NT2/D1 (cell line): ENCODE data around the gene GNPTG.

ENCODE experiments used
- DNase-seq: peaks from one replicate; pipeline ENCODE4 v3.0.0-alpha.2; 2011; ENCODE audit warnings: low read depth, low spot score
- H3K27me3 ChIP-seq: 2 replicates; pipeline ENCODE4 v1.6.0; 2011; ENCODE audit warnings: mild to moderate bottlenecking; ENCODE audit not compliant: insufficient read length, insufficient read depth
- H3K36me3 ChIP-seq: 2 replicates; pipeline ENCODE4 v1.6.1; 2011; ENCODE audit warnings: mild to moderate bottlenecking, low read length, mixed read lengths; ENCODE audit not compliant: insufficient read depth, insufficient read length
- H3K4me1 ChIP-seq: 2 replicates; pipeline ENCODE4 v1.5.1; 2011; ENCODE audit not compliant: insufficient read depth, insufficient read length
- H3K4me3 ChIP-seq: 2 replicates; pipeline ENCODE4 v1.5.1; 2011; ENCODE audit warnings: low read depth; ENCODE audit not compliant: insufficient read length
- H3K9ac ChIP-seq: 2 replicates; pipeline ENCODE4 v1.6.0; 2011; ENCODE audit warnings: low read depth; ENCODE audit not compliant: insufficient read length
- H3K9me3 ChIP-seq: 2 replicates; pipeline ENCODE4 v1.5.1; 2011; ENCODE audit warnings: mild to moderate bottlenecking, low read length; ENCODE audit not compliant: insufficient read depth
- SUZ12 ChIP-seq: IDR thresholded peaks from 2 replicates; pipeline ENCODE4 v1.6.1; 2011; ENCODE audit not compliant: insufficient read length, insufficient read depth; ENCODE audit errors: extremely low read depth
- YY1 ChIP-seq: IDR thresholded peaks from 2 replicates; pipeline ENCODE4 v1.6.1; 2011; ENCODE audit not compliant: insufficient read length, insufficient read depth
- ZNF274 ChIP-seq: IDR thresholded peaks from 2 replicates; pipeline ENCODE4 v1.6.1; 2011; ENCODE audit warnings: mild to moderate bottlenecking, low read depth, low read length

Gene GNPTG

DNA sequence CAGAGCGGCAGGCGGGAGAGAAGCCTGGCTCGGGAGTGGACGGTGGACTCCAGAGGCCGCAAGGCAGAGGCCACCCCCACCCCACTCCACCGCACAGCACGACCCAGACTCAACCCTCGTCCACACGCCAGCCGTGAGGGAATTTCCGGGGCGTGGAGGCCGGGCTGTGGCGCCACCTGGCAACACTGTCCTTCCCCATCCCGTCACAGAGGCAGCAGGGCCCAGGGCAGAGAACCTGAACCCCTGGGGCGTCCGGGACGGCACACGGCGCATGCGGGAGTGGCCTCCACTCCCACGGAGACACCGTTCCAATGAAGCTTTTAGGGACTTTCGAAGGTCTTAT is 23.5 kb downstream of the GNPTG start:
- H3K4me1 ChIP-seq = peaks cover 26% of the 10 kb centered on the region
- no peak overlapping the region for H3K4me3 ChIP-seq
- no peak for TF ChIP-seq ZNF274
- no peak for TF ChIP-seq YY1
- TF ChIP-seq SUZ12 = no peak
- H3K36me3 ChIP-seq = peaks cover 50% of the 10 kb centered on the region
- H3K27me3 ChIP-seq = peaks cover 3% of the 10 kb centered on the region
- no peaks in the 10 kb centered on the region for H3K9me3 ChIP-seq
- H3K9ac ChIP-seq = peak overlapping the region; percentile 8
- DNase-seq = no peak

DNA sequence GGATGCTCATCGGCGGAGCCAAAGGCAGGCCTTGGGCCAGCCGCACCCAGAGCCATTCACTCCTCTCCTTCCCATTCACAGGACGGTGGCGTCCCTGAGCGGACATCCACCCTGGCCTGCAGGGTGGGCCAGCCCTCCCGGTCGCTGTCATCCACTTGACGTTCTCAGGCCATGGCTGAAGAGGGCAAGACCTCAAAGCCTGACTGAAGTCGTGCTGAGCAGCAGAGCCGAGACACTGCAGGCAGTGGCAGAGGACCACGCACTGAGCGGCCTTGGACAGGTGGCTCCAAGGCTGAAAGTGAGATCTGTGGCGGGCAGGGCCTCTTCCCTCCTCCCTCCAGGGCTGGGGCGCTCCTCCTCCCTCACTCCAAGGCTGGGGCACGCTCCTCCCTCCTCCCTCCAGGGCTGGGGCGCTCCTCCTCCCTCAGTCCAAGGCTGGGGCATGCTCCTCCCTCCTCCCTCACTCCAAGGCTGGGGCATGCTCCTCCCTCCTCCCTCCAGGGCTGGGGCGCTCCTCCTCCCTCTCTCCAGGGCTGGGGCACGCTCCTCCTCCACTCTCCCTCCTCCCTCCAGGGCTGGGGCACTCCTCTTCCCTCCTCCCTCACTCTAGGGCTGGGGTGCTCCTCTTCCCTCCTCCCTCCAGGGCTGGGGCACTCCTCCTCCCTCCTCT is 24.1 kb downstream of the GNPTG start:
- Histone ChIP-seq H3K9ac (peak overlapping the region; percentile 8), H3K4me1 (peaks cover 26% of the 10 kb centered on the region), H3K36me3 (peaks cover 47% of the 10 kb centered on the region), H3K9me3 (no peaks in the 10 kb centered on the region), H3K4me3 (no peak overlapping the region), H3K27me3 (peaks cover 3% of the 10 kb centered on the region)
- no peak for DNase-seq
- TF ChIP-seq ZNF274 (no peak), YY1 (no peak), SUZ12 (no peak)

DNA sequence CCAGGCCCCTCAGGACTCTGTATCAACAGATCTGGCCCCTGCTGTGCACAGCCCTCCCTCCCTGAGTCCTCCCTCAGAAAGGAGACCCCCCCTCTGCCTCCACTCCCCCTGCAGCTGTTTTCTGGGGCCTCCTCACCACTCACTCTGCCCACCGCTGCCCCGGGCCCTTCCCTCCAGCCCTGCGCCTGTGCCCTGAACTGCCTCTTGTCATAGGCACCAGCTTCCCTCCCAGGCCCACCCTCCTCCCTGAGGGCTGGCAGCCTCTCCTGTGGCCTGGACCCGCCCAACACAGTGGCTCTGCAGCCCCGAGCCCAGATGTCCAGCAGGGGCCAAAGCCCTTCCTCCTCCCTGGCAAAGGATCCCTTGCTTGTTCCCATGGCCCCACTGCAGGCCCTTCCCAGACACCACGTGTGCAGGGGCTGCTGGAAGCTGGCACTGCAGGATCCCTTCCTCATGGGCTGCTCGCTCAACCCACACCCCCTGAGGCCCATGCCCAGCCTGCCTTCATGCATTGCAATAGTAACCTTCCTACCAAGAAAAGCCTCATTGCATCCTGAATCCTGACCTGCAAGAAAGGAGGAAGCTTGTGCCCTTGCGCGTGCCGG is 25.8 kb downstream of the GNPTG start:
- peak overlapping the region; percentile 97 for H3K9ac ChIP-seq
- TF ChIP-seq YY1 (no peak), SUZ12 (no peak), ZNF274 (no peak)

DNA sequence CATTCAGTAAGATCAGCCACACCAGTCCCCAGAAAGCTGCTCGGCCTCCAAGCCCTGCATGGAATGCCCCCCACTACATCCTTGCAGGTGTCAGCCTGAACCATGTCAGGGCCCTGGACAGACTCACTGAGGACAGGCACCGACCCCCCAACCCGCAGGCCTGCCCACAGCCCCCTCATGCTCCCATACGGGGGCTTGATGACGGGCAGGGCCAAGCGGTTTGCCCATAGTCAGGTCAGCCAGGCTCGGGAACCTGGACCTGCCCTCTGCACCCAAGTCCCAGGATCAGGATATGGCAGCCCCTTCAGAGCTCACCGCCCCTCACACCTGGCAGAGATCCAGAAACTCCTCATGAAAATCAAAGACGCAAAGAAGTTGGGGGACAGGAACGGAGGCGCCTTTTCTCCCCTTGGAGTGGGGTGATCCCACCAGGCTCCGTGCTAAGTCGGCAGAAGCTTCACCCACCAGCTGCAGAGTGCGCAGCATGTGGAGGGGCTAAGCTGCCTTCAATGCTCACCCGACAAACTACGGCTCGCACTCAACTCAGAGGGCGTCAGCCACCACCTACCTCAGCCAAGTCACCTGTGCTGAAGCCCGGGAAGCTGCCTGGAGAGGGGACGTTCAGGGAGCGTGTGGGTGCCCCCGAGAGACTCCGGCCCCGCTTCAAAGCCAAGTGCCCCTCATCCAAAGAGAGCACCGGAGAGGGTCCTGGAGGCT is 26.5 kb downstream of the GNPTG start:
- Histone ChIP-seq H3K4me1 (peaks cover 23% of the 10 kb centered on the region), H3K27me3 (peaks cover 3% of the 10 kb centered on the region), H3K9me3 (no peaks in the 10 kb centered on the region), H3K4me3 (peak overlapping the region; percentile 85), H3K9ac (peak overlapping the region; percentile 97), H3K36me3 (peaks cover 33% of the 10 kb centered on the region)
- no peak for DNase-seq
- TF ChIP-seq SUZ12 (no peak), YY1 (no peak), ZNF274 (no peak)

More for the DNA sequence above, 25.8 kb downstream of the GNPTG start:
- Histone ChIP-seq H3K27me3 (peaks cover 3% of the 10 kb centered on the region), H3K9me3 (no peaks in the 10 kb centered on the region), H3K4me3 (peak overlapping the region; percentile 85), H3K4me1 (peaks cover 23% of the 10 kb centered on the region), H3K36me3 (peaks cover 34% of the 10 kb centered on the region)
- DNase-seq = no peak

DNA sequence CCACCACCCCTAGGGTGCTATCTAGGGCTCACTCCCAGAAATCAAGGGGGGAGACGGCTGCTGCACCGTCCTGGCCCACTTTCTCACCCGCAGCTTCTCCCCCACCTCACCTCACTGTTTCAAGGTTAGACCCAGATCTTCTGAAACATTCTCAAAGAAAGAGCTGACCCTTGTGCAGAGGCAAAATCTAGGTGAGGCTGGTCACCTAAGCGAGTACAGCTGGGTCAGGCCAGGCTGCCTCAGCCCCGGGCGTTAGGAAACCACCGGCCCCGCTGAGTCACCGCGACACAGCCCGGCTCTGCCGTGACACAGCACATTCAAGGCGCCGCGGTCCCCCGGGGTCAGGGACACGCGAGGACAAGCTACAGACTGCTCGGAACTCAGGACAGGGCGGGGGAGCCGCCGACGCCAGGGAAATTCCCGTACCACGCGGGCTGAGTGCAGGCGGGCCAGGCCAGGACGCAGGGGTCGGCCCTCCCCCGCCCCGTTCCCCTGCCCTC is 27.1 kb downstream of the GNPTG start:
- Histone ChIP-seq H3K4me3 (peak overlapping the region; percentile 85), H3K4me1 (peaks cover 23% of the 10 kb centered on the region), H3K27me3 (peaks cover 3% of the 10 kb centered on the region), H3K36me3 (peaks cover 39% of the 10 kb centered on the region), H3K9ac (peak overlapping the region; percentile 97), H3K9me3 (no peaks in the 10 kb centered on the region)
- no peak for TF ChIP-seq YY1
- TF ChIP-seq ZNF274 = no peak
- TF ChIP-seq SUZ12 = no peak
- no peak for DNase-seq

DNA sequence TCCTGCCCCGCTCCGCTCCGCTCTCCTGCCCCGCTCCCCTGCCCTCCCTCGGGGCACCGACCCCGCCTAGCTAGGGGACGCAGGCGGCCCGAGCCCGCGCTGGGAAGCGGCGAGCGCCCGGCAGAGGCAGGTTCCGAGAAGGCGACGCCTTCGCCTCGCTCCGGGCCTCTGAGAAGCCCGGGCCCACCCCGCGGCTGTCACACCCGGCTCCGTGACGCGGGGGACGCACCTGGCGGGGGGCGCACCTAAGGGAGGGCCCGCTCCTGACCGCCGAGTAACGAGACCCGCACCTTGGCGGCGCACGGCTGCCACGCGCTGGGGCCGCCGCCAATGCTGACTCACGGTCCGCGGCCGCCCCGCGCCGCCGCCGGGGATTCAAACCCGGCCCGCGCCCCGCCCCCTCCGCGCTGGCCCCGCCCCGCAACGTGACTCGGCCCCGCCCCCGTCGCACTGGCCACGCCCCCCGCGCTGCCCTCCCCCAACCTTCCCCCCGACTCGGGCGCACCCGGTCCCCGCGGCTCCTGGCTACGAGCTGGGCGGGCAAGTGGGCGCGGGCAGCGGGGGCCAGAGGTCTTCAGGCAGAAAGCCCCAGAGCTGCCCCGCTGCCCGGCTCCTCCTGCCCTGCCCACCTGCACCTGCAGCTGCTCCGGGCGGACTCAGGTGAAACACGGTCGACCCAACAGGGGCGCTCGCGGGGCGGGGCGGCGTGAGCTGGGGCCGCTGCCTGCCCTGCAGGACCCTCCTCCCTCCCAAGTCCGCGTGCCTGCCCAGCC is 27.8 kb downstream of the GNPTG start:
- Histone ChIP-seq H3K9me3 (no peaks in the 10 kb centered on the region), H3K36me3 (peaks cover 36% of the 10 kb centered on the region), H3K4me3 (peak overlapping the region; percentile 85), H3K27me3 (peaks cover 3% of the 10 kb centered on the region), H3K9ac (peak overlapping the region; percentile 97), H3K4me1 (peaks cover 18% of the 10 kb centered on the region)
- DNase-seq = peak; percentile 35
- TF ChIP-seq SUZ12 (no peak), ZNF274 (no peak), YY1 (no peak)

DNA sequence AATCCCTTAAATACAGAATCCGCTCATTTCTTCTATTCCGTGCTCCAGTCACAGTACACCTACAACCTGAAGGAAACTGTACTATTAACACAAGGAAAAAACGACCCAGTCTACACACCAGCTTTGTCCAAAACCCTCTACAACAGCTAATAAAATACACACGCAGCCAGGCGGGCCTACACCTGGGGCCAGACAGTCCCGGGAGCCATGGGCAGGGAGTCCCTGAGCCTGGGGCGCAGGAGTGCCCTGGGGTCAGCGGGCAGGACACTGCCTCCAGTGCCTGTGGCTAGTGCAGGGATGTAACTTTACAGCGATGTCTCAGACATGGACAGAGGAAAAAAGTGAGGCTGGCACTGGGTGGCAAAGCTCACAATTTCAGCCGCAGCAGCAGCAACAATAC is 28.5 kb downstream of the GNPTG start:
- Histone ChIP-seq H3K4me3 (no peak overlapping the region), H3K4me1 (peaks cover 15% of the 10 kb centered on the region), H3K27me3 (peaks cover 3% of the 10 kb centered on the region), H3K9me3 (no peaks in the 10 kb centered on the region), H3K9ac (peak overlapping the region; percentile 54), H3K36me3 (peaks cover 36% of the 10 kb centered on the region)
- DNase-seq = no peak
- TF ChIP-seq SUZ12 = no peak
- no peak for TF ChIP-seq YY1
- TF ChIP-seq ZNF274 = no peak
